H1 (cell line): ENCODE data around the gene SIRPB1. TPM values are rescaled to one million over a fixed set of nuclear protein-coding genes. Genes with fewer than 3 reads are reported as not detected.

ENCODE experiments used
- CTCF ChIA-PET: fragments of 300-600 bp; sonication (Branson Sonifier 250); formaldehyde crosslinking; loops from one replicate; lab custom pipeline; 2021; ENCODE audit not compliant: partially characterized antibody; lab: Charles Lee
- POLR2A ChIA-PET: fragments of 300-600 bp; sonication (Branson Sonifier 250); formaldehyde crosslinking; loops from one replicate; lab custom pipeline; 2021; ENCODE audit warnings: inconsistent platforms; ENCODE audit not compliant: partially characterized antibody; lab: Charles Lee
- DNase-seq, 2 experiments: peaks; one replicate each; pipeline versions ENCODE4 v3.0.0 to v3.0.0-alpha.2; 2010 to 2022; ENCODE audit warnings: low spot score in 2 of 2, low read depth in 1 of 2, mixed read lengths in 1 of 2
- FAIRE-seq: peaks from 2 replicates; lab custom pipeline; 2011; peaks lifted over from hg19 to GRCh38; lab: Jason Lieb, UNC
- H2AFZ ChIP-seq: 2 replicates; pipeline ENCODE4 v1.8.1; 2012; ENCODE audit warnings: low read length, inconsistent platforms
- H2AK5ac ChIP-seq: 2 replicates; pipeline ENCODE4 v1.6.1; 2013; ENCODE audit warnings: low read depth, low read length
- H2BK120ac ChIP-seq: replicated peaks from 2 replicates; pipeline ENCODE3; 2013; ENCODE audit warnings: low read depth, low read length, inconsistent platforms
- H2BK12ac ChIP-seq: 2 replicates; pipeline ENCODE4 v1.6.1; 2013; ENCODE audit warnings: low read depth, low read length
- H2BK15ac ChIP-seq: 2 replicates; pipeline ENCODE4 v1.6.1; 2013; ENCODE audit warnings: low read length
- H2BK20ac ChIP-seq: 2 replicates; pipeline ENCODE4 v1.6.1; 2013; ENCODE audit warnings: low read length
- H2BK5ac ChIP-seq: 2 replicates; pipeline ENCODE4 v1.6.1; 2013; ENCODE audit warnings: low read depth, low read length
- H3K14ac ChIP-seq: 2 replicates; pipeline ENCODE4 v1.6.1; 2013; ENCODE audit warnings: inconsistent platforms; ENCODE audit not compliant: insufficient read length
- H3K18ac ChIP-seq: 2 replicates; pipeline ENCODE4 v1.6.1; 2013; ENCODE audit warnings: low read length; ENCODE audit errors: extremely low read depth
- H3K23ac ChIP-seq: 2 replicates; pipeline ENCODE4 v1.6.1; 2013; ENCODE audit warnings: inconsistent platforms; ENCODE audit not compliant: insufficient read length
- H3K23me2 ChIP-seq: 2 replicates; pipeline ENCODE4 v1.6.1; 2013; ENCODE audit warnings: low read depth, low read length
- H3K27ac ChIP-seq: 2 replicates; pipeline ENCODE4 v1.6.1; 2011; ENCODE audit warnings: low read depth, low read length, inconsistent platforms
- H3K27me3 ChIP-seq, 4 experiments: replicated peaks in 1 of 4; 1 replicate in 1 of 4; 2 replicates in 3 of 4; pipeline versions ENCODE4 v1.6.1 to v1.8.1; 2011 to 2013; ENCODE audit warnings: low read length in 3 of 4, mild to moderate bottlenecking in 3 of 4, inconsistent platforms in 2 of 4, mixed read lengths in 2 of 4, moderate library complexity in 1 of 4; ENCODE audit not compliant: control insufficient read depth in 3 of 4, insufficient read depth in 3 of 4; ENCODE audit errors: extremely low read depth in 1 of 4
- H3K36me3 ChIP-seq, 4 experiments: 2 replicates each; pipeline versions ENCODE4 v1.6.1 to v1.8.1; 2011 to 2013; ENCODE audit warnings: mild to moderate bottlenecking in 4 of 4, low read length in 3 of 4, moderate library complexity in 2 of 4, control low read depth in 1 of 4, inconsistent platforms in 1 of 4; ENCODE audit not compliant: insufficient read depth in 4 of 4, control insufficient read depth in 2 of 4
- H3K4ac ChIP-seq: replicated peaks from 2 replicates; pipeline ENCODE3; 2013; ENCODE audit warnings: low read length, low read depth, mixed read lengths, inconsistent platforms; ENCODE audit not compliant: insufficient read length
- H3K4me1 ChIP-seq, 4 experiments: replicated peaks in 1 of 4; 1 replicate in 1 of 4; 2 replicates in 3 of 4; pipeline versions ENCODE4 v1.6.1 to v1.8.1; 2011 to 2013; ENCODE audit warnings: low read length in 3 of 4, inconsistent platforms in 2 of 4, mixed read lengths in 1 of 4; ENCODE audit not compliant: insufficient read depth in 4 of 4, control insufficient read depth in 3 of 4
- H3K4me2 ChIP-seq, 2 experiments: 2 replicates each; pipeline versions ENCODE4 v1.6.1 to v1.8.1; 2011 to 2013; ENCODE audit warnings: low read depth in 2 of 2, low read length in 2 of 2, control low read depth in 1 of 2, inconsistent platforms in 1 of 2, mild to moderate bottlenecking in 1 of 2; ENCODE audit not compliant: insufficient read depth in 1 of 2
- H3K4me3 ChIP-seq, 4 experiments: fragments of 200-600, 300-600 bp in 1 of 4; sonication (generic), shearing (Covaris generic), sonication (Bioruptor Twin) in 1 of 4; 2 replicates each; pipeline versions ENCODE4 v1.5.1 to v1.8.1; 2011 to 2016; ENCODE audit warnings: low read length in 4 of 4, low read depth in 3 of 4, control low read depth in 2 of 4, inconsistent platforms in 2 of 4, mild to moderate bottlenecking in 2 of 4, mixed read lengths in 1 of 4, moderate library complexity in 1 of 4; ENCODE audit not compliant: insufficient read depth in 2 of 4; ENCODE audit errors: extremely low read depth in 1 of 4
- H3K56ac ChIP-seq: replicated peaks from 2 replicates; pipeline ENCODE3; 2013; ENCODE audit warnings: low read depth, mild to moderate bottlenecking, mixed read lengths, low read length, inconsistent platforms; ENCODE audit not compliant: insufficient read length
- H3K79me1 ChIP-seq: 2 replicates; pipeline ENCODE4 v1.6.1; 2013; ENCODE audit warnings: low read depth, low read length, control low read depth
- H3K79me2 ChIP-seq, 2 experiments: 2 replicates each; pipeline versions ENCODE4 v1.6.1 to v1.8.1; 2012 to 2013; ENCODE audit warnings: low read length in 2 of 2, mild to moderate bottlenecking in 2 of 2, inconsistent platforms in 1 of 2; ENCODE audit not compliant: insufficient read depth in 2 of 2, control insufficient read depth in 1 of 2
- H3K9ac ChIP-seq, 4 experiments: replicated peaks in 1 of 4; 1 replicate in 1 of 4; 2 replicates in 3 of 4; pipeline versions ENCODE4 v1.6.1 to v1.8.1; 2011 to 2013; ENCODE audit warnings: low read depth in 3 of 4, low read length in 3 of 4, control low read depth in 2 of 4, mild to moderate bottlenecking in 2 of 4, moderate library complexity in 2 of 4, inconsistent platforms in 1 of 4; ENCODE audit errors: extremely low read depth in 1 of 4
- H3K9me3 ChIP-seq, 2 experiments: 2 replicates each; pipeline versions ENCODE4 v1.6.1 to v1.8.1; 2012 to 2013; ENCODE audit warnings: mild to moderate bottlenecking in 2 of 2, moderate library complexity in 2 of 2, control low read depth in 1 of 2, inconsistent platforms in 1 of 2, low read depth in 1 of 2, low read length in 1 of 2, mixed read lengths in 1 of 2; ENCODE audit not compliant: insufficient read depth in 2 of 2
- H4K20me1 ChIP-seq, 2 experiments: replicated peaks in 1 of 2; 2 replicates each; pipeline versions ENCODE3 to v1.8.1; 2011 to 2013; ENCODE audit warnings: inconsistent platforms in 2 of 2, low read length in 2 of 2, mild to moderate bottlenecking in 1 of 2; ENCODE audit not compliant: insufficient read depth in 2 of 2, control insufficient read depth in 1 of 2
- H4K5ac ChIP-seq: 2 replicates; pipeline ENCODE4 v1.6.1; 2013; ENCODE audit warnings: low read length, low read depth, mixed read lengths, inconsistent platforms; ENCODE audit not compliant: insufficient read length
- H4K8ac ChIP-seq: 2 replicates; pipeline ENCODE4 v1.8.0; 2013; ENCODE audit warnings: mild to moderate bottlenecking, moderate library complexity, low read length, inconsistent platforms; ENCODE audit not compliant: insufficient read depth; ENCODE audit errors: extremely low read depth
- H4K91ac ChIP-seq: replicated peaks from 2 replicates; pipeline ENCODE3; 2013; ENCODE audit warnings: low read length, mixed read lengths, inconsistent platforms; ENCODE audit not compliant: insufficient read length
- ASH2L ChIP-seq: fragments of 200-600, 300-600 bp; sonication (generic); IDR thresholded peaks from one replicate; pipeline ENCODE4 v1.7.1; 2017; ENCODE audit warnings: low read length
- BACH1 ChIP-seq: IDR thresholded peaks from 2 replicates; pipeline ENCODE4 v1.6.1; 2012; ENCODE audit warnings: low read length, improper control_type of control experiment
- CHD1 ChIP-seq: IDR thresholded peaks from 2 replicates; pipeline ENCODE4 v1.6.1; 2012; ENCODE audit warnings: low read depth, low read length, improper control_type of control experiment
- CTBP2 ChIP-seq: IDR thresholded peaks from 2 replicates; pipeline ENCODE4 v1.7.0; 2011; ENCODE audit warnings: borderline replicate concordance, mild to moderate bottlenecking, moderate library complexity, mixed read lengths, low read length; ENCODE audit not compliant: insufficient read depth, insufficient read length
- E2F6 ChIP-seq: IDR thresholded peaks from 2 replicates; pipeline ENCODE4 v1.6.1; 2012; ENCODE audit warnings: inconsistent platforms
- HDAC2 ChIP-seq, 2 experiments: fragments of 300-600 bp in 1 of 2; sonication (generic) in 1 of 2; IDR thresholded peaks; 2 replicates each; pipeline ENCODE4 v1.6.1; 2011 to 2012; ENCODE audit warnings: low read depth in 2 of 2, low read length in 2 of 2, mild to moderate bottlenecking in 2 of 2, moderate library complexity in 2 of 2, borderline replicate concordance in 1 of 2, inconsistent platforms in 1 of 2
- KDM5A ChIP-seq: fragments of 200-600 bp; IDR thresholded peaks from 2 replicates; pipeline ENCODE4 v1.7.1; 2012; ENCODE audit warnings: mild to moderate bottlenecking, low read length, inconsistent platforms, mixed read lengths
- MAX ChIP-seq: IDR thresholded peaks from 2 replicates; pipeline ENCODE4 v1.6.1; 2012; ENCODE audit warnings: inconsistent platforms
- RXRA ChIP-seq: IDR thresholded peaks from 2 replicates; pipeline ENCODE4 v1.6.1; 2011; ENCODE audit warnings: low read depth, mild to moderate bottlenecking, low read length, moderate library complexity; ENCODE audit not compliant: insufficient read depth
- SIN3A ChIP-seq, 2 experiments: IDR thresholded peaks in 1 of 2; conservative IDR thresholded peaks in 1 of 2; 2 replicates each; pipeline ENCODE4 v1.6.1; 2011 to 2012; ENCODE audit warnings: low read length in 2 of 2, improper control_type of control experiment in 1 of 2, low read depth in 1 of 2, mild to moderate bottlenecking in 1 of 2
- TAF1 ChIP-seq: IDR thresholded peaks from 2 replicates; pipeline ENCODE4 v1.6.1; 2011; ENCODE audit warnings: mild to moderate bottlenecking, low read depth, low read length
- WGBS, 2 experiments: shearing (Covaris generic) in 1 of 2; methylation state at CpG; one replicate each; pipeline versions ENCODE4 v1.1.6 to v1.1.7; 2013 to 2015; ENCODE audit warnings: low lambda C conversion rate in 2 of 2, mixed read lengths in 2 of 2, inconsistent platforms in 1 of 2, low coverage in 1 of 2, missing lambda C conversion rate in 1 of 2; ENCODE audit not compliant: insufficient replicate concordance in 2 of 2, insufficient coverage in 1 of 2, insufficient read length in 1 of 2; ENCODE audit errors: extremely low coverage in 1 of 2, missing lambda C conversion rate in 1 of 2; 5-methylcytosine and 5-hydroxymethylcytosine counted together
- polyA plus RNA-seq, 7 experiments: library from polyadenylated mRNA; depleted of rRNA in 3 of 7; stranded (reverse) in 5 of 7; unstranded in 2 of 7; fragments of >200 nt in 5 of 7; fragments of 200-250 nt in 2 of 7; gene quantifications; 1 replicate in 5 of 7; 2 replicates in 1 of 7; 4 replicates in 1 of 7; pipeline versions ENCODE4 v1.2.1 to v1.2.3, GENCODE V29; 2011 to 2013; ENCODE audit warnings: missing spikeins in 2 of 7, mixed read lengths in 2 of 7
- total RNA-seq: library from RNA; stranded (reverse); fragmentation: NEBNext Ultra II Directional; extraction: Animal tissue kit (Norgen Biotek cat#: 25700); gene quantifications from 2 replicates; pipeline ENCODE4 v1.2.1, GENCODE V29; 2021

Gene SIRPB1
- total and polyA plus RNA-seq, 2 of the 8 experiments (the other 6 are each of a cell fraction or from before 2014, with no cell fraction given), result 0.14 to 0.99 TPM

GRCh38 chr20:1637755-1638154 is 17.9 kb upstream of the SIRPB1 start:
- Histone ChIP-seq H3K23me2 (no peaks in the 10 kb centered on the region), H3K18ac (no peak overlapping the region), H2AFZ (no peak overlapping the region), H3K79me1 (no peaks in the 10 kb centered on the region), H3K23ac (no peak overlapping the region), H2BK20ac (no peak overlapping the region), H2AK5ac (no peak overlapping the region; the same call in 1 of the 2 replicates), H2BK12ac (no peak overlapping the region), H3K4ac (no peak overlapping the region), H3K56ac (no peak overlapping the region), H3K4me2 (no peak overlapping the region), H3K4me3 (no peak overlapping the region), H3K27me3 (no peaks in the 10 kb centered on the region), H2BK5ac (no peak overlapping the region), H4K91ac (no peak overlapping the region), H3K9ac (no peak overlapping the region), H4K20me1 (no peaks in the 10 kb centered on the region), H3K4me1 (peaks cover 0 to 4% (median 0%) of the 10 kb centered on the region in 4 experiments; a peak in 2 of 7 replicates), H4K8ac (no peak overlapping the region), H3K14ac (no peak overlapping the region), H3K79me2 (no peaks in the 10 kb centered on the region), H2BK15ac (no peak overlapping the region), H4K5ac (no peak overlapping the region), H2BK120ac (no peak overlapping the region), H3K9me3 (no peaks in the 10 kb centered on the region), H3K36me3 (no peaks in the 10 kb centered on the region), H3K27ac (no peak overlapping the region)
- WGBS, 2 experiments, result 93% methylated on average over 2 of the region's 2 CpGs; no CpG with 5 or more reads in 1 of the 2 experiments
- FAIRE-seq, result no peak
- ChIA-PET POLR2A (no interaction called here), CTCF (no interaction called here)
- TF ChIP-seq E2F6 (no peak), ASH2L (no peak), TAF1 (no peak), HDAC2 (IDR thresholded peaks at IDR 0.05; ENCODE audit: borderline replicate concordance in 1 of 2, low read depth in 2 of 2, low read length in 2 of 2) (no peak), BACH1 (no peak), SIN3A (conservative IDR thresholded peaks at IDR 0.05 in 1 of 2, IDR thresholded peaks at IDR 0.05 in 1 of 2; ENCODE audit: low read depth in 1 of 2, low read length in 2 of 2) (no peak), CTBP2 (no peak), KDM5A (no peak), RXRA (no peak), MAX (no peak), CHD1 (no peak)
- no peak for DNase-seq
